HS-5 (cell line): ENCODE results near the gene GRIN2B.

Experiments
- DNase-seq: peaks from one replicate; pipeline ENCODE4 v3.0.0-alpha.2; 2012; ENCODE audit warnings: low read depth

The GRIN2B gene

DNA sequence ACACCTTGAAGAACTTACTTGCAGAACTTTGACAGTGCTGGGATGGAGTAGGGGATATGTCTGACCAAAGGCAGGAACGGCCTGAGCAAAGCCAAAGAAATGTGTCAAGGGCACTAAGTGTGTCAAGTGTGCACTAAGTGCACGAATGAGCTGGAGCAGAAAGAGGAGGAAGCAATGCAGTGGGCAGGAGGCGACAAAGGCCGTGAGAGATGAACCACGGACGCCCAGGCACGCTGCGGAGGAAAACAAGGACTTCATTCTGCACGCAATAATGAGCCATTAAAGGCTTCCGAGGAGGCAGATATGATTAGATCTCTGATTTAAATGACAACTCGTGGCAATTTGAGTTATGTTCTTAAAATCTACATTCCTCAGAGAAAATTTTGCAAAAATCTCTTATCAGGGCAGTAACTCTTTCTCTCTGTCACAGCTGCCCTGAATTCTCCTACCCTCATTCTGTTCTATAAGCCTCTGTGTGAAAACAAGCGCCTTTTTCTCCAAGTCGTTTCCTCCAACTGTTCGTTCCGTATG is 25.3 kb downstream of the GRIN2B start:
- no peak for DNase-seq

DNA sequence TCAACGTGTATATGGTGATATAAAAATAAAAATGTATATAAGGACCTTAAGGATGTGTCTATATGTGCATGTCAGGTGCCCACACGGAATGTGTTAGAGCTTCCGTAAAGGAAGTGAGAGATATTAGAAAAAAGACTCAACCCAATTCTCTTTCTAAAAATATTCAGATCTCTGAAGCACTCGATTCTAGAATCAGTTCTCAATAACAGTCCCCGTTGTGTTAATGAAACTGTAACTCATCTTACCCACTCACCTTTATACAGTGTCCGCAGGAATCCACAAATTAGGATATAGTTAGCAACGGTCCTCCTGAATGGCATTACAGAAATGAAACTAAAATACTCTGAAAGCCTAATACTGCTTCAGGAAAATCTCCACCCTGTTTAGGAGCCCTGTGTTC is 29.3 kb downstream of the GRIN2B start:
- no peak for DNase-seq

- DNase-seq, result peak; percentile 32
Observed at GRCh38 chr12:13950502-13950901, 30.9 kb downstream of the GRIN2B start.

- no peak for DNase-seq
Observed at GRCh38 chr12:13948621-13949020, 32.8 kb downstream of the GRIN2B start.

DNA sequence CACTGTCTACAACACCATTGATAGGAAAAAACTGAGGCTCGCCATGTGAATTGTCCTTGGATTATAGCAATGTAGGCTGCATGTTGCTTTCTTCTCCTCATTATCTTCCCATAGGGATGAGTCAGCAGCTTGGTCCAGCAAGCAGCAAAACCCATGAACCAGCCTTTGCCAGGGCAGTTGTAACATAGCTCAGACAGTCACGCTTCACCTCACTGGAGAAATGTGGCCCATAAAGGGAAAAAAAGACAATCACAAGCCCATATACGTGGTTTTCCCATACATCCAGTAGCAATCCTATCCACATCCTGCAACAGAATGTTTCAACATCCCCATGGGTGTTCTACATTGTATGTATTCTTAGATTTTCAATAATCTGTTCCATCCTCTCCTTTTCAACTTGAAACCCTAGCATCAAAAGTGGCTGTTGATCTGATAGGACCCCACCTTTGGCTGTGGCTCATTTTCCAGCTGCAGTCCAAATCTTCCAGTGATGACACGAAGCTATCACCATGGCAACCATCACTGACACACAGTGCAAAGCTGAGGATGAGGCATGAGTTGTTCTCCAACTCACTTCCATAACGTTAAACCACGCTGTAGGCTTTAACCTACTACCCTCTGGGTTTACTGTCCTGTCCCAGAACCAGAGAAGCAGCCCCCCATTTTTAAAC is 34.0 kb downstream of the GRIN2B start:
- DNase-seq, result no peak

GRCh38 chr12:13945641-13946040 is 35.8 kb downstream of the GRIN2B start:
- no peak for DNase-seq

- no peak for DNase-seq
Observed at GRCh38 chr12:13945236-13945635, 36.2 kb downstream of the GRIN2B start.

- DNase-seq, result no peak
Observed at GRCh38 chr12:13942826-13943225, 38.6 kb downstream of the GRIN2B start.

GRCh38 chr12:13941258-13942249 is 39.8 kb downstream of the GRIN2B start:
- no peak for DNase-seq

- no peak for DNase-seq
Observed at GRCh38 chr12:13940335-13940865, 41.0 kb downstream of the GRIN2B start.

DNA sequence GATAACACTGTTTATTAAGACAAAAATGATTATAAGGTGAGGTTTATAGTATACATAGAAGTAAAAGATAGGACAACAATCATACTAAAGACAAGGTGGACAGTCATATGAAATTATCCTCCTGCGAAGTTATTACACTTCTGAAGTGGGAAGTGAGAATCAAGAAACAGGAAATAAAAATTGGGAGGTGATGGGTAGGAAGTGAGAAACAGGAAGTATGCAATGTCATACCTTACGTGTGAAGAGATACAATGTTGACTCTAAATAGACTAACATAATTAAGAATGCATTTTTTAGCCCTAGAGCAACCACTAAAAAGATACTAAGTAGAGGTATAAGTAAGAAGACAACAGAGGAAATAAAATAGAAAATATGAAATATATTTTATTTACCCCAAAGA is 43.7 kb downstream of the GRIN2B start:
- no peak for DNase-seq

GRCh38 chr12:13935169-13935568 is 46.2 kb downstream of the GRIN2B start:
- no peak for DNase-seq
